Loucy (cell line): Measurements from ENCODE around the gene ENTPD6.

Source experiments
- H2AFZ ChIP-seq: fragments of 200-600 bp; sonication (generic); 2 replicates; pipeline ENCODE4 v1.6.0; 2016; ENCODE audit warnings: antibody characterized with exemption, mild to moderate bottlenecking, low read length, moderate library complexity
- H3F3A ChIP-seq: fragments of 200-600 bp; 2 replicates; pipeline ENCODE4 v1.6.0; 2016; ENCODE audit warnings: antibody characterized with exemption, low read depth, mild to moderate bottlenecking
- H3K27me3 ChIP-seq: fragments of 200-600 bp; sonication (generic); 2 replicates; pipeline ENCODE4 v1.6.1; 2014; ENCODE audit warnings: low read length, mild to moderate bottlenecking; ENCODE audit not compliant: insufficient read depth, poor library complexity, severe bottlenecking
- H3K36me3 ChIP-seq: fragments of 200-600 bp; sonication (generic); 2 replicates; pipeline ENCODE4 v1.6.1; 2016; ENCODE audit warnings: low read length; ENCODE audit not compliant: insufficient read depth
- H3K4me1 ChIP-seq: fragments of 200-600 bp; sonication (generic); 2 replicates; pipeline ENCODE4 v1.5.1; 2014; ENCODE audit warnings: low read length, mild to moderate bottlenecking; ENCODE audit not compliant: insufficient read depth, poor library complexity, severe bottlenecking
- H3K4me2 ChIP-seq: fragments of 200-600 bp; sonication (generic); 2 replicates; pipeline ENCODE4 v1.6.0; 2014; ENCODE audit warnings: antibody characterized with exemption, low read length, low read depth, mild to moderate bottlenecking; ENCODE audit not compliant: poor library complexity, severe bottlenecking
- H3K4me3 ChIP-seq: fragments of 200-600 bp; sonication (generic); 2 replicates; pipeline ENCODE4 v1.5.1; 2014; ENCODE audit warnings: low read length, mild to moderate bottlenecking, mixed read lengths; ENCODE audit not compliant: poor library complexity, severe bottlenecking
- H3K79me2 ChIP-seq: fragments of 200-600 bp; sonication (generic); 2 replicates; pipeline ENCODE4 v1.6.1; 2014; ENCODE audit warnings: low read length; ENCODE audit not compliant: insufficient read depth
- H3K9ac ChIP-seq: fragments of 200-600 bp; sonication (generic); 2 replicates; pipeline ENCODE4 v1.6.0; 2014; ENCODE audit warnings: mild to moderate bottlenecking, low read depth, low read length, moderate library complexity; ENCODE audit not compliant: poor library complexity, severe bottlenecking
- H3K9me2 ChIP-seq: fragments of 200-600 bp; sonication (generic); replicated peaks from 2 replicates; pipeline ENCODE4 v1.6.1; 2016; ENCODE audit warnings: low read depth, low read length, mixed read lengths
- H3K9me3 ChIP-seq: fragments of 200-600 bp; sonication (generic); 2 replicates; pipeline ENCODE4 v1.6.1; 2014; ENCODE audit warnings: mild to moderate bottlenecking, antibody characterized with exemption, low read length, low read depth; ENCODE audit not compliant: insufficient read depth
- H4K20me1 ChIP-seq: fragments of 200-600 bp; sonication (generic); 2 replicates; pipeline ENCODE4 v1.6.0; 2014; ENCODE audit warnings: antibody characterized with exemption, low read length, mild to moderate bottlenecking; ENCODE audit not compliant: insufficient read depth, poor library complexity, severe bottlenecking
- CTCF ChIP-seq: fragments of 200-600 bp; sonication (generic); conservative IDR thresholded peaks from 2 replicates; pipeline ENCODE4 v1.5.1; 2014; ENCODE audit warnings: mild to moderate bottlenecking, antibody characterized with exemption, low read length
- EZH2phosphoT487 ChIP-seq: fragments of 200-600 bp; IDR thresholded peaks from 2 replicates; pipeline ENCODE4 v1.6.1; 2018; ENCODE audit warnings: antibody characterized with exemption, mild to moderate bottlenecking, moderate library complexity, borderline replicate concordance

The ENTPD6 gene

GRCh38 chr20:25250508-25250907 is 55.0 kb downstream of the ENTPD6 start:
- H3K9me2 ChIP-seq: no peaks in the 10 kb centered on the region
- no peaks in the 10 kb centered on the region for H3K27me3 ChIP-seq
- peak overlapping the region; percentile 75 for H3K4me2 ChIP-seq
- H3K4me3 ChIP-seq: peak overlapping the region; percentile 96
- H2AFZ ChIP-seq: no peak overlapping the region
- TF ChIP-seq EZH2phosphoT487: no peak
- TF ChIP-seq CTCF: no peak
- no peaks in the 10 kb centered on the region for H3K9me3 ChIP-seq
- peak overlapping the region; percentile 54 for H3K9ac ChIP-seq
- H3K4me1 ChIP-seq: peaks cover 49% of the 10 kb centered on the region
- H3K36me3 ChIP-seq: no peaks in the 10 kb centered on the region
- H3F3A ChIP-seq: 0 out of 2 replicates have a peak, but pooled peaks cover 2% of the 10 kb centered on the region
- peaks cover 35% of the 10 kb centered on the region for H4K20me1 ChIP-seq
- H3K79me2 ChIP-seq: peaks cover 66% of the 10 kb centered on the region

DNA sequence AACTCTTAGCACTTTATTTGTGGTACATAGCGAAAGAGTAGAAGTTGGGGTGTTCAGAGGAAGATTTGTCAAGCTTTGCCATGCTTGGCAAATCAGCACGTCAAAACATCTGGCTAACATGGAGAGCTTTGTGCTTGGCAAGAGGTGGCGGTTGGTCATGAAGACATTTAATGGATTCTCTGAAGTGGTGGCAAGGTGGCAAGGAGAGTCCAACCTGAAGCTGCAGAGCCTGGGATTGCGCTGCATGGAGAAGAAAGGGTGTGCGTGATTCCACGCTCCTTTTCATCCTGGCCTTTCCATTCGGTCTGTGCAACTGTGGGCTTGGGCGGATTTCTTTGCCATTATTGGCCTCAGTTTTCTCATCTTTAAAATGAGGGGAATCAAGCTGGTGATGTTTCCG is 55.5 kb downstream of the ENTPD6 start:
- H3F3A ChIP-seq: 0 out of 2 replicates have a peak, but pooled peaks cover 2% of the 10 kb centered on the region
- H3K4me1 ChIP-seq: peaks cover 49% of the 10 kb centered on the region
- H2AFZ ChIP-seq: no peak overlapping the region
- H4K20me1 ChIP-seq: peaks cover 35% of the 10 kb centered on the region
- TF ChIP-seq CTCF: no peak
- no peak for TF ChIP-seq EZH2phosphoT487
- H3K4me2 ChIP-seq: peak overlapping the region; percentile 75
- peak overlapping the region; percentile 96 for H3K4me3 ChIP-seq
- no peaks in the 10 kb centered on the region for H3K9me3 ChIP-seq
- H3K36me3 ChIP-seq: no peaks in the 10 kb centered on the region
- no peaks in the 10 kb centered on the region for H3K27me3 ChIP-seq
- H3K9me2 ChIP-seq: no peaks in the 10 kb centered on the region
- peak overlapping the region; percentile 45 for H3K9ac ChIP-seq
- H3K79me2 ChIP-seq: peaks cover 67% of the 10 kb centered on the region

DNA sequence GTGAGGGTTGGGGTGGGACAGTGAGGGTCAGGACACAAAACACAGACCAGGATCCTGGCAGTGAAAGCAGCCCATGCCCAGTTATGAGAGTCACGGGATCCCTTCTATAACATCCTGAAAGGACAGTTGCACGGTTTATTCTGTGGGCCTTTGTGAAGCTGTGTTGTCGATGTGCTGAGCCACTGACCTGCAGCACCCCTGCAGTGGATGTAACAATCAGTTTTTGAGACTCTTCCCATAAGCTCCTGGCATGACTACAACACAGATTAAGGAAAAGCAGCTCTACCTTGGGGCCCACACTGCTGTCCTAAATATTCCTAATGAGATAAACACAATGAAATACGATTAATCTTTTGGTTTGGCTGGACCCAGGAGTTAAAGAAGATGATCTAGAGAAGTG is 56.0 kb downstream of the ENTPD6 start:
- Histone ChIP-seq H3F3A (0 out of 2 replicates have a peak, but pooled peaks cover 2% of the 10 kb centered on the region), H4K20me1 (peaks cover 35% of the 10 kb centered on the region), H3K4me2 (peak overlapping the region; percentile 75), H3K27me3 (no peaks in the 10 kb centered on the region), H3K4me3 (peak overlapping the region; percentile 96), H3K4me1 (peaks cover 50% of the 10 kb centered on the region), H3K9me2 (no peaks in the 10 kb centered on the region), H3K9me3 (no peaks in the 10 kb centered on the region), H2AFZ (no peak overlapping the region), H3K79me2 (peaks cover 72% of the 10 kb centered on the region), H3K9ac (peak overlapping the region; percentile 45), H3K36me3 (no peaks in the 10 kb centered on the region)
- TF ChIP-seq CTCF (no peak), EZH2phosphoT487 (no peak)
